ENCODE results near the gene ONECUT3.
"Not testable (repeated sequence)": the region's sequence is repeated elsewhere in the genome, so short reads cannot be mapped to it uniquely, and the experiment has no call there.

ONECUT3 gene

GRCh38 chr19:1752757-1753728 is at the start of gene ONECUT3:
ONECUT3 (plus strand) TSS chr19:1753506; CDS start chr19:1753663, 157 bp downstream.
- FAIRE-seq (no peak), DNase-seq (ENCODE audit: low spot score) (no peak)

DNA sequence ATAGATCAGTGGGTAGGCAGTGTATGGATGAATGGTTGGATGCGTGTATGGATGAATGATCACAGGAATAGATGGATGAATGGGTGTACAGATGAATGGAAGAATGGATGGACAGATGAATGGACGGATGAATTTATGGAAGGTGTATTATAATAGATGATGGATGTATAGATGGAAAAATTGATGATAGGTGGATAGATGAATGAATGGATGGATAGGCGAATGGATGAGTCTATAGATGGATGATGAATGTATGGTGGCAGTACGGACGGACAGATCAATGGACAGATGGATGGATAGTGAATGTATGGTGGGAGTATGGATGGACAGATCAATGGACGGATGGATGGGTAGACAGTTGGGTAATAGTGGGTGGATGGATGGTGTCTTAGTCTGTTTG is 49.0 kb upstream of the ONECUT3 start:
- DNase-seq (ENCODE audit: low spot score) = no peak
- FAIRE-seq = no peak

DNA sequence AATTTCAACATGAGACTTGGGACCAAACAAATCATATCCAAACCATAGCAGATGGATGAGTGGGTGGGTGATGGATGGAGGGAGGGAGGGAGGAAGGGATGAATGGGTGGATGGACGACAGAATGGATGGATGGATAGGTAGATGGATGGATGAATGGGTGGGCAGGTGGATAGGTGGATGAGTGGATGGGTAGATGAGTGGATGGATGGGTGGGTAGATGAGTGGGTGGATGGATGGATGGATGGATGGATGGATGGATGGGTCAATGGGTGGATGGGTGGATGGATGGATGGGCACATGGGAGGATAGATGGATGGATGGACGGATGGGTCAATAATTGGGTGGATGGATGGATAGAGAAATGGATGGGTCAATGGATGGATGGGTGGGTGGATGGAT is 47.9 kb upstream of the ONECUT3 start:
- DNase-seq (ENCODE audit: low spot score) (no peak), FAIRE-seq (peak; percentile 20)

GRCh38 chr19:1706646-1707045 is 46.7 kb upstream of the ONECUT3 start:
- not testable (repeated sequence) for DNase-seq (ENCODE audit: low spot score); FAIRE-seq

- DNase-seq (ENCODE audit: low spot score) = no peak
- FAIRE-seq = no peak
Observed at GRCh38 chr19:1707240-1707639, 46.1 kb upstream of the ONECUT3 start.

DNA sequence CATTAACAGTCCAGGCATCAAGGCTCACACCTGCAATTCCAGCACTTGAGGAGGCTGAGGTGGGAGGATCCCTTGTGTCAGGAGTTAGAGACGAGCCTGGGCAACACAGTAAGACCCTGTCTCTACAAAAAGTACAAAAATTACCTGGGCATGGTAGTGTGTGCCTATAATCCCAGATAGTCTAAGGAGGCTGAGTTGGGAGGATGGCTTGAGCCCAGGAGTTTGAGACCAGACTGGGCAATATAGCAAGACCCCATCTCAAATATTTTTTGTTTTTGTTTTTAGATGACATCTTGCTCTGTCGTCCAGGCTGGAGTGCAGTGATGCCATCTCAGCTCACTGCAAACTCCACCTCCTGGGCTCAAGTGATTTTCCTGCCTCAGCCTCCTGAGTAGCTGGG is 40.1 kb upstream of the ONECUT3 start:
- DNase-seq (ENCODE audit: low spot score) (no peak), FAIRE-seq (no peak)

GRCh38 chr19:1715540-1715939 is 37.8 kb upstream of the ONECUT3 start:
- DNase-seq (ENCODE audit: low spot score) = no peak
- FAIRE-seq = no peak

DNA sequence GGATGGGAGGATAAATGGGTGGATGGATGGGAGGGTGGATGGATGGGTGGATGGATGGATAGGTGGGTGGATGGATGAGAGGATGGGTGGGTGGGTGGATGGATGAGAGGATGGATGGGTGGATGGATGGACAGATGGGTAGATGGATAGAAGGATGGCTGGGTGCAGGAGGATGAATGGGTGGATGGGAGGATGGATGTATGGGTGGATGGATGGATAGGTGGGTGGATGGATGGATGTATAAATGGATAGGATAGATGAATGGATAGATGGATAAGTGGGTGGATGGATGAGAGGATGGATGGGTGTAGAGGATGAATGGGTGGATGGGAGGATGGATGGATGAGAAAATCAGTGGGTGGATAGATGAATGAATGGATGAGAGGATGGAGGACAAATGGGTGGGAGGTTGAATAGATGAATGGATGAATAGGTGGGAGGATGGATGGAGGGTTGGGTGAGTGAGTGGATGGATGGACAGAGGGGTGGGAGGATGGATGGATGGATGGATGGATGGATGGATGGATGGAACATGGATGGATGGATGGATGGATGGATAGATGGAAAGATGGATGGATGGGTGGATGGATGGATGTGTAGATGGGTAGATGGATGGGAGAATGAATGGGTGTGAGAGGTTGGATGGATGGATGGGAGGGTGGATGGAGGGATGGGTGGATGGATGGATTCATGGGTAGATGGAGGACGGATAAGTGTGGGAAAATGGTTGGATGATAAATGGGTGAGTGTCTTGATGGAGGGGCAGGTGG is 35.9 kb upstream of the ONECUT3 start:
- DNase-seq (ENCODE audit: low spot score) = no peak
- no peak for FAIRE-seq

GRCh38 chr19:1717970-1718264 is 35.4 kb upstream of the ONECUT3 start:
- no peak for FAIRE-seq

DNA sequence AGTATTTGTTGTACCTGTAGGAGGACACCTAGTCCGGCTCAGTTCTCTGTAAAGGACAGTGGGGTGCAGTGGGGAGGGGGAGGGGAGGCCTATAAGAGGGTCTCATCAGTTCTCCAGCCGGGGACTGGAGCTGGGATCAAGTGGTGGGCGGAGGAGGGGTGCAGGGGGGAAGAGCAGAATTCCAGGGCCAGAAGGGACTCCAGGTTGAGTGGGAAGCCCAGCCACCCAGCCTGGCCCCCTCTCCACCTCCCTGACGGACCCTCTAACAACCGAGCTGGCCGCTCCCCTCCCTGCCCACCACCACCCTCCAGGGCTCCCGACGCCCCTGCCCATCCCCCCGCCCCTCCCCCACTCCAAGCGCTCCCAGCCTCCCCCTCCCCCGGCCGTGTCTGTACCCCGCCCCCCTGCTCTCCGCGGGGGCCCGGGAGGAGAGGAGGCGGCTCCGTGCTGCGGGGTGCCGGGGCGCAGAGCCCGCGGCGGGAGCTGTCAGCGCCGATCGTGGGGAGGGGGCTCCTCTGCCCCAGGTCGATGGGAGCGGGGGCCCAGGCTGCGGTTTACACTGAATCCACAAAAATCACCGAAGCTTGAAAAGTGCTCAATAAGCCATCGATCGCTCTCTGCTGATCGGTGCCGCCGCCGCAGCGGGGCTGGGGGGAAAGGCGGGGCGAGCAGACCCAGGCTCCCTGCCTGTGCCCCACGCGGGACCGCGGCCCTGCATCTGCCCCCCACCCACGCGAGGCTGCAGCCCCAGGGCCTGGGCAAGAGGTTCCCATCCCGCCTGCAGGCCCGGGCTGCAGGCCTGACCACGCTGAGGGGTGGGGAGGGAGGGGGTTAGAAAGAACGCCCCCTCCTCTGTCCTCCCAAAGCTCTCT is 34.6 kb upstream of the ONECUT3 start:
- FAIRE-seq (no peak), DNase-seq (ENCODE audit: low spot score) (no peak)

More at GRCh38 chr19:1717970-1718264, 35.4 kb upstream of the ONECUT3 start:
- DNase-seq (ENCODE audit: low spot score) = no peak

- FAIRE-seq (no peak), DNase-seq (ENCODE audit: low spot score) (no peak)
Observed at GRCh38 chr19:1719519-1719918, 33.8 kb upstream of the ONECUT3 start.

GRCh38 chr19:1720237-1720636 is 33.1 kb upstream of the ONECUT3 start:
- no peak for DNase-seq (ENCODE audit: low spot score)
- no peak for FAIRE-seq

DNA sequence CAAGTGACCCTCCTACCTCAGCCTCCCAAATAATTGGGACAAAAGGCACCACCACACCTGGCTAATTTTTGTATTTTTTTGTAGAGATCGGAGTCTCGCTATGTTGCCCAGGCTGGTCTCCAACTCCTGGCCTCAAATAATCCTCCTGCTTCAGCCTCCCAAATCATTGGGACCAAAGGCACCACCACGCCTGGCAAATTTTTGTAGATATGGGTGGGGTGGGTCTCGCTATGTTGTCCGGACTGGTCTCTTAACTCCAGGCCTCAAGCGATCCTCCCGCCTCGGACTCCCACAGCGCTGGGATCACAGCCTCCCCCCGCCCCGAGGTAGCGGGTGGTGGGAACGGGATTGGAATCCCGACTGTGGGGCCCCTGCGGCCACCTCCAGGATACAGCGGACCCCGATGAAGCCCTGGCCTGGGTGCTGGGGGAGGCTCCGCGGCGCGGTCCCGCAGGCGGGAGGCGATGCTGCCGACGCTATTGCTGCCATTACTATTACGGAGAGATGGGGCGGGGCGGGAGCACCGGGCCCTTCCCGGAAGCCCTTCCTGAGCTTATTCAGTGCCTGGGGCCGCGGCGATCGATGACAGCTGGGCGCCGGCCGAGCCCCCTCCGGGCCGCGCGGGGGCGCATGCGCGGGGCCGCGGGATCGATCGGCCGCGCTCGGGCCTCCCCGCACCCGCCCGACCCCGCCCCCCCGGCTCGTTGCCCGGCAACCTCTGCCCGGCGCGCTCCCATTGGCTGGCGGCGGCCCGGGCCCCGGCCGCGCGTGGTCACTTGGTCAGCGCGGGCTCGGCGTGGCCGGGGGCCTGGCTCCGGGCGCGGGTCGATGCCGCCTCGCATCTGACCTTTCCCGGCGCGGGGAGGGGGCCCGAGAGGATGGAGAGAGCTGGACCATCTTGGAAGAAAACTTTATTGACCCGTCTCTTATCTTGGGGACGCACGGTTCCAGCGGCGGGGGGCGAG is 27.9 kb upstream of the ONECUT3 start:
- DNase-seq (ENCODE audit: low spot score) (peak; percentile 96), FAIRE-seq (no peak)

DNA sequence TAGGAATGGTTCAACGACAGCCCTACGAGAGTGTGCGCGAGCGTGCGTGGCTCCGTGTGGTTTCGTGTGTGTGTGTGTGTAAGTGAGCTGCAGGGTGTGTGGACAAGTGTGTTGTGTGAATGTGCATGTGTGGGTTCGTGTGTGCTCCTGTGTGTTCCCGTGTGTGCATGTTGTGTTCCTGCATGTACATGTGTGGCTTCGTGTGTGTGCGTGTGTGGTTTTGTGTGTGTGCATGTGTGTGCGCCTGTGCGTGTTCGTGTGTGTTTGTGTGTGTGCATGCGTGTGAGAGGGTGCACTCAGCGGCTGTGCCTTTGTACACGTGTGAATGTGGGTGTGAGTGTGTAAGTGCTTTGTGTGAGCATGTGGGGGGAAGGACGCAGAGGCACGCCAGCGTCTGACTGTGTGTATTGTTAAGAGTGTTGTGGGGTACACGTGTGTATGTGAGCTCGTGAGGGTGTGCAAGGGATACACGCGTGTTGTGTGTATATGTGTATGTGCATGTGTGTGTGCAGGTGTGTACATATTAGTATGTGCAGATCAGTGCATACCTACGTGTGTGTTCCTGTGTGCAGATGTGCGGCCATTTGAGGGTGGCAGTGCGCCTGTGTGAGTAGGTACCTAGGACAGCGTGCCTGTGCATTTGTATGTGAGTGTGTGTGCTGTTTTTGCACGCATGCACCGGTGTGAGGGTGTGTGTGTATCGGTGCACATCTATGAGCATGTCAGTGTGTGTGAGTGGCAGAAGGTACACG is 24.3 kb upstream of the ONECUT3 start:
- peak; percentile 73 for FAIRE-seq

DNA sequence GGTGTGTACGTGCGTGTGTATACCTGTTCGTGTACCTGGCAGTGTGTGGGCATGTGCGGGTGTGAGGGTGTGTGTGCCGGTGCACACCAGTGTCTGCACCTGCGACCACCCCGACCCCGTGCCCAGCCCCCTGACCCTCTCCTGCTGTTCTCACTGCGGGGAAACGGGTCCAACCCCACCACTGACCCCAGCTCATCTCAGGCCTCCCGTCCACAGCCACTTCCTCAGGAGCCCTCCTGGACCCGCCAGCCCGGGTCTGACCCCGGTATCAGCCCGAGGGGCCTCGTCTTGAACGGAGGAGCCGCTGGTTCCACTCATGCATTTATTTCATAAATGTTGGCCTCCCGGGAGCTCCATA is 23.8 kb upstream of the ONECUT3 start:
- DNase-seq (ENCODE audit: low spot score) (no peak), FAIRE-seq (no peak)

More for the DNA sequence above, 24.3 kb upstream of the ONECUT3 start:
- no peak for DNase-seq (ENCODE audit: low spot score)

DNA sequence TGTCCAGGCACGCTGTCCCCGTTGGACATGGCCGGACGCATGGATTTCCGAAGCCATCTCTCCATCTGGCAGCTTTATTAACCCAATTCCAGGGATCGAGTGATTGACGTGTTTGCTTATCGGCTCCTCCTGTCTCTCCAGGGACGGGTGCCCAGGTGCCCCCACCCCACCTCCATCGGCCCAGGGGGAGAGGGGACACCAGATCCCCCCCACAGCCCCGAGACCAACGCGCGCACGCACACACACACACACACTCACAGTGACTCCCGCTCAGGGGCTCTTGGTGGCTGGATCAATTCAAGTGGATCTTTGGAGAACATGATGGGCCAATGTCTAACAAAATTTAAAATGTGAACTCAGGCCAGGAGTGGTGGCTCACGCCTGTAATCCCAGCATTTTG is 23.1 kb upstream of the ONECUT3 start:
- DNase-seq (ENCODE audit: low spot score) (no peak), FAIRE-seq (no peak)

GRCh38 chr19:1734321-1734966 is 18.9 kb upstream of the ONECUT3 start:
- DNase-seq (ENCODE audit: low spot score) (no peak), FAIRE-seq (no peak)

GRCh38 chr19:1736280-1736679 is 17.0 kb upstream of the ONECUT3 start:
- DNase-seq (ENCODE audit: low spot score) = no peak
- FAIRE-seq = no peak

DNA sequence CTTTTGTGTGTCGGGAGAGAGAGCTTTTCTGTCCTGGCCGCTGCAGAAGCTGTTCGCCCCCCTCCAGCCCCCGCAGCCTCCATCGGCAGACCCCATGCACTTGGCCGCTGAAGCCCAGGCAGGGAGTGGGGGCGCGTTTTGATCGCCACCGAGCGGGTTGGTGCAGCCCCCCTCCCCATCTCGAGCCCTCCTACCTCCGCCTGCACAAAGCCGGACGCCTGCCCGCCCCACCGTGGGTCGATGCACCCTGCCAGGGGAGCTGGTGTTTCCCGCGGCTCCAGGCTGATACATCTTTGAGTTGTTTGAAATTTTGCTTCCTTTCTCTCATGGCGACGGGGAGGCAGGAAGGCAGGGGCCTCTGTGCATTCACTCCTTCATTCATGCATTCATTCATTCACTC is 16.4 kb upstream of the ONECUT3 start:
- DNase-seq (ENCODE audit: low spot score) (no peak), FAIRE-seq (no peak)
